ENCODE results near the gene RESP18.

- no peak for TF ChIP-seq MXI1 (IDR thresholded peaks at IDR 0.05; ENCODE audit: borderline replicate concordance, low read depth, low read length)
- TF ChIP-seq, protein P1, sequence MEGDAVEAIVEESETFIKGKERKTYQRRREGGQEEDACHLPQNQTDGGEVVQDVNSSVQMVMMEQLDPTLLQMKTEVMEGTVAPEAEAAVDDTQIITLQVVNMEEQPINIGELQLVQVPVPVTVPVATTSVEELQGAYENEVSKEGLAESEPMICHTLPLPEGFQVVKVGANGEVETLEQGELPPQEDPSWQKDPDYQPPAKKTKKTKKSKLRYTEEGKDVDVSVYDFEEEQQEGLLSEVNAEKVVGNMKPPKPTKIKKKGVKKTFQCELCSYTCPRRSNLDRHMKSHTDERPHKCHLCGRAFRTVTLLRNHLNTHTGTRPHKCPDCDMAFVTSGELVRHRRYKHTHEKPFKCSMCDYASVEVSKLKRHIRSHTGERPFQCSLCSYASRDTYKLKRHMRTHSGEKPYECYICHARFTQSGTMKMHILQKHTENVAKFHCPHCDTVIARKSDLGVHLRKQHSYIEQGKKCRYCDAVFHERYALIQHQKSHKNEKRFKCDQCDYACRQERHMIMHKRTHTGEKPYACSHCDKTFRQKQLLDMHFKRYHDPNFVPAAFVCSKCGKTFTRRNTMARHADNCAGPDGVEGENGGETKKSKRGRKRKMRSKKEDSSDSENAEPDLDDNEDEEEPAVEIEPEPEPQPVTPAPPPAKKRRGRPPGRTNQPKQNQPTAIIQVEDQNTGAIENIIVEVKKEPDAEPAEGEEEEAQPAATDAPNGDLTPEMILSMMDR (conservative IDR thresholded peaks at IDR 0.05; ENCODE audit: low read depth, low read length): no peak
- TF ChIP-seq FOS (IDR thresholded peaks at IDR 0.05; ENCODE audit: low read depth, low read length): no peak
- TF ChIP-seq BHLHE40 (IDR thresholded peaks at IDR 0.05; ENCODE audit: low read depth, low read length): no peak
- TF ChIP-seq POLR2A (IDR thresholded peaks at IDR 0.05; ENCODE audit: low read depth, low read length): no peak
- no peak for TF ChIP-seq SMC3 (IDR thresholded peaks at IDR 0.05; ENCODE audit: low read depth, low read length)
Observed at GRCh38 chr2:219296142-219296541, 36.4 kb downstream of the RESP18 start.

Data from IMR-90 (cell line).